Thyroid gland (tissue), 4 donors: ENCODE results near the gene CLDN22.

Experiments
- POLR2A ChIP-seq, 2 donors: fragments of 450-650 bp; IDR thresholded peaks; one replicate each; pipeline ENCODE4 v1.6.1; 2017; ENCODE audit warnings: antibody characterized with exemption in 2 of 2, mild to moderate bottlenecking in 2 of 2, moderate library complexity in 1 of 2
- TF ChIP-seq, protein P1 (sequence below), 6 experiments: fragments of 200-600 bp in 3 of 6; fragments of 450-650 bp in 3 of 6; sonication (generic) in 3 of 6; IDR thresholded peaks; one replicate each; pipeline ENCODE4 v1.5.1; 2016 to 2019; ENCODE audit warnings: antibody characterized with exemption in 6 of 6, mild to moderate bottlenecking in 2 of 6, inconsistent platforms in 1 of 6, moderate library complexity in 1 of 6

- TF ChIP-seq, protein P1, sequence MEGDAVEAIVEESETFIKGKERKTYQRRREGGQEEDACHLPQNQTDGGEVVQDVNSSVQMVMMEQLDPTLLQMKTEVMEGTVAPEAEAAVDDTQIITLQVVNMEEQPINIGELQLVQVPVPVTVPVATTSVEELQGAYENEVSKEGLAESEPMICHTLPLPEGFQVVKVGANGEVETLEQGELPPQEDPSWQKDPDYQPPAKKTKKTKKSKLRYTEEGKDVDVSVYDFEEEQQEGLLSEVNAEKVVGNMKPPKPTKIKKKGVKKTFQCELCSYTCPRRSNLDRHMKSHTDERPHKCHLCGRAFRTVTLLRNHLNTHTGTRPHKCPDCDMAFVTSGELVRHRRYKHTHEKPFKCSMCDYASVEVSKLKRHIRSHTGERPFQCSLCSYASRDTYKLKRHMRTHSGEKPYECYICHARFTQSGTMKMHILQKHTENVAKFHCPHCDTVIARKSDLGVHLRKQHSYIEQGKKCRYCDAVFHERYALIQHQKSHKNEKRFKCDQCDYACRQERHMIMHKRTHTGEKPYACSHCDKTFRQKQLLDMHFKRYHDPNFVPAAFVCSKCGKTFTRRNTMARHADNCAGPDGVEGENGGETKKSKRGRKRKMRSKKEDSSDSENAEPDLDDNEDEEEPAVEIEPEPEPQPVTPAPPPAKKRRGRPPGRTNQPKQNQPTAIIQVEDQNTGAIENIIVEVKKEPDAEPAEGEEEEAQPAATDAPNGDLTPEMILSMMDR (IDR thresholded peaks at IDR 0.05) = no peak
- no peak for TF ChIP-seq POLR2A (IDR thresholded peaks at IDR 0.05)
Measured at GRCh38 chr4:183287309-183287659, 32.8 kb downstream of the CLDN22 start.
